Measurements from ENCODE around the gene CBX2.
A peak's percentile ranks its signal among the peaks of the same experiment; 100 is the strongest.
"Not testable (repeated sequence)": the region's sequence is repeated elsewhere in the genome, so short reads cannot be mapped to it uniquely, and the experiment has no call there.

CBX2 gene

GRCh38 chr17:79750650-79751545 lies 27.1 kb upstream of the CBX2 start:
- H3K27me3 Mint-ChIP-seq, result peaks cover 21% of the 10 kb centered on the region
- no peak overlapping the region for H3K4me3 Mint-ChIP-seq
- peaks cover 13% of the 10 kb centered on the region for H3K4me1 Mint-ChIP-seq (ENCODE audit: low read depth)
- no peaks in the 10 kb centered on the region for H3K36me3 Mint-ChIP-seq
- no peaks in the 10 kb centered on the region for H3K9me3 Mint-ChIP-seq (ENCODE audit: low read depth)
- H3K27ac Mint-ChIP-seq, result no peak overlapping the region

DNA sequence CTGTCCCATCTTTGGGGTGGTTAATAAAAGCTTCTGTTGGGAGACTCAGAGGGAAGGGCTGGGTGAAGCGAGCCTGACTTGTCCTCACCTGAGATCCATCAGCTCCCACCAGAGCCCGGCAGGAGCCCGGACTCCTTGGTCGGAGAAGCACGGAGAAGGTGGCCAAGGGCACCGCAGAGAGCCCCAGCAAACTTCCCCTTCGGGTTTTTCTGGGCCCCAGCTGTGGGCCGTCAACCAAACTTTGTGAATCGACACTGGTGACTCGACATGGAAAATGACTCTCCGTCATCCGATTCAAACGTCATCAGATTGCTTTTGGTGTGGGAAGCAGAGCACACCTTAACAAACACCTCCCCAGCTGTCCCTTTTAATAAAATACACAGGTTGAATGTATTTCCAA lies 25.8 kb upstream of the CBX2 start:
- H3K36me3 Mint-ChIP-seq, result no peaks in the 10 kb centered on the region
- H3K9me3 Mint-ChIP-seq (ENCODE audit: low read depth), result no peaks in the 10 kb centered on the region
- no peak overlapping the region for H3K27ac Mint-ChIP-seq
- H3K4me3 Mint-ChIP-seq, result no peak overlapping the region
- H3K27me3 Mint-ChIP-seq, result peaks cover 16% of the 10 kb centered on the region
- peaks cover 6% of the 10 kb centered on the region for H3K4me1 Mint-ChIP-seq (ENCODE audit: low read depth)

GRCh38 chr17:79754370-79754769 lies 23.6 kb upstream of the CBX2 start:
- H3K27me3 Mint-ChIP-seq, result peaks cover 13% of the 10 kb centered on the region
- H3K27ac Mint-ChIP-seq, result peak overlapping the region; percentile 10
- no peaks in the 10 kb centered on the region for H3K9me3 Mint-ChIP-seq (ENCODE audit: low read depth)
- H3K4me3 Mint-ChIP-seq, result no peak overlapping the region
- no peaks in the 10 kb centered on the region for H3K36me3 Mint-ChIP-seq
- H3K4me1 Mint-ChIP-seq (ENCODE audit: low read depth), result no peaks in the 10 kb centered on the region

DNA sequence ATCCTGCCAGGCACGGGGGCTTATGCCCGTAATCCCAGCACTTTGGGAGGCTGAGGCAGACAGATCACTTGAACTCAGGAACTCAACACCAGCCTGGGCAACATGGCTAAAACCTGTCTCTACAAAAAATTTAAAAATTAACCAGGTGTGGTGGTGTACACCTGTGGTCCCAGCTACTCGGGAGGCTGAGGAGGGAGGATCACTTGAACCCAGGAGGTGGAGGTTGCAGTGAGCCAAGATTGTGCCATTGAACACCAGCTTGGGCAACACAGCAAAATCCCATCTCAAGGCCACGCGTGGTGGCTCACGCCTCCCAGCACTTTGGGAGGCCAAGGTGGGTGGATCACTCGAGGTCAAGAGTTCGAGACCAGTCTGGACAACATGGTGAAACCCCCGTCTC lies 23.0 kb upstream of the CBX2 start:
- H3K4me3 Mint-ChIP-seq; H3K36me3 Mint-ChIP-seq; H3K9me3 Mint-ChIP-seq (ENCODE audit: low read depth); H3K4me1 Mint-ChIP-seq (ENCODE audit: low read depth): not testable (repeated sequence)
- peaks cover 10% of the 10 kb centered on the region for H3K27me3 Mint-ChIP-seq
- peak overlapping the region; percentile 10 for H3K27ac Mint-ChIP-seq

- Mint-ChIP-seq H3K36me3 (no peaks in the 10 kb centered on the region), H3K9me3 (ENCODE audit: low read depth) (no peaks in the 10 kb centered on the region), H3K4me1 (ENCODE audit: low read depth) (no peaks in the 10 kb centered on the region), H3K4me3 (no peak overlapping the region), H3K27ac (no peak overlapping the region), H3K27me3 (peaks cover 10% of the 10 kb centered on the region)
Observed at GRCh38 chr17:79755591-79755990, 22.4 kb upstream of the CBX2 start.

GRCh38 chr17:79757140-79757745 lies 20.7 kb upstream of the CBX2 start:
- Mint-ChIP-seq H3K36me3 (no peaks in the 10 kb centered on the region), H3K9me3 (ENCODE audit: low read depth) (no peaks in the 10 kb centered on the region), H3K27me3 (peaks cover 6% of the 10 kb centered on the region), H3K4me1 (ENCODE audit: low read depth) (no peaks in the 10 kb centered on the region), H3K27ac (no peak overlapping the region), H3K4me3 (no peak overlapping the region)

- Mint-ChIP-seq H3K27ac (no peak overlapping the region), H3K36me3 (no peaks in the 10 kb centered on the region), H3K4me3 (no peak overlapping the region), H3K4me1 (ENCODE audit: low read depth) (no peaks in the 10 kb centered on the region), H3K27me3 (peaks cover 6% of the 10 kb centered on the region), H3K9me3 (ENCODE audit: low read depth) (no peaks in the 10 kb centered on the region)
Observed at GRCh38 chr17:79758271-79758670, 19.7 kb upstream of the CBX2 start.

DNA sequence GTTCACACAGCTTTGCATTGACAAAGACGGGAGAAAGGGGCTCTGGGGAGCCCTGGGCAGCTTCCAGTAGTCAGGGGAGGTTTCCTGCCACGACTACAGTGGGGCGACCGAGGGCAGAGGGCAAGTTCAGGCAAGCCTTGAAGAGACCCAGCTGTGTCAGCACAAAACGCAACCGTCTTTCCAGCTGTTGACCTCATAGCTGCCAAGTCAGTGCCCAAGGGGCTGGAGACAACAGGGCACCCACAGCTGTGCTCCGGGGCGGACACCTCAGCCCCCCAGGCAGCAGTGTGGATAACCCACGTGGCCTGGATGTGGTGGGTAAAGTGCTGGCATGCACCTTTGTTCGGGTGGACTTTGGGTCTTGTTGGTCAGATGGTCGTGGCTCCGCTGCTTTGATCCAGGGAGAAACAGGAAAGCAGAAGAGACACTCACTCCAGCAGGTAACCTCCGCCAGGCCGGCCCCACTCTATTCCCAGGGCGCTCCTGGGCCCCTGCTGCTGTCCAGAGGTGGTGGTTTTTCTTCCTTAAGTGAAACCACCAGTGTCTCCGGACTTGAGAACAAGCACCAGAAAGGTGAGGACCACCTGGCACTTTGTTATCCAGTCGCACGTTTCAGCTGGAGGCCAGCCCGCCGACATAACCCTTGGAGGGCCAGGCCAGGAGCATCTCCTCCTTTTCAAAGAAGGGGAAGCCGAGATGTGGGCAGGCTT lies 17.6 kb upstream of the CBX2 start:
- no peak overlapping the region for H3K27ac Mint-ChIP-seq
- H3K27me3 Mint-ChIP-seq, result peaks cover 2% of the 10 kb centered on the region

DNA sequence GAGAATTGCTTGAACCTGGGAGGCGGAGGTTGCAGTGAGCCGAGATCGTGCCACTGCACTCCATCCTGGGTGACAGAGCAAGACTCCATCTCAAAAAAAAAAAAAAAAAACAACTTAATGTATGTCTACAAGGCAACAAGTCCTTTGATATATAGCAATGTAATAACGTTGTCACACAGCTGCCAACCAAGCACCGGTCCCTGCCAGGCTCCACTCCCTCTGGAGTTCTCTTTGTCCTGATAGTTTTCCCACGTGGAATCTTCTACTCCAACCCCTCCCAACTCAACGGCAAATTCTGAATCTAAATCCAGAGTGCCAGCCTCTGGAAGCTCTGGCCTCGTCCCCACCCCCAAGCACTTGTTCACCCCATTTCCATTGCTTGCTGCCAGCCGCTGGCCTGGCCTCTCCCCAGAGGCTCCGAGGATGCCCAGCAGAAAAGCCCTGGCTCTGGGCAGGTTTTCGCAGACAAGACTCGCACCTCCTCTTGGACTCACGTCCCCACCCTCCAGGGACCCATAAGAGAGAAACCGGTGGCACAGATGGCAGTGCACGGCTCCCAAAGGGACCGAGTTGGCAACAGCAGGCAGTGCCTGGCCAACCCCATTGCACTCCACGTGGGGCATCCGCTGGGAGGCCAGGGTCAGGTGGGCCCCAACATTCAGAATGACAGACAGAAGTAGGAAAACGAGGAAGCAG lies 15.9 kb upstream of the CBX2 start:
- H3K4me1 Mint-ChIP-seq (ENCODE audit: low read depth), result no peaks in the 10 kb centered on the region
- no peak overlapping the region for H3K27ac Mint-ChIP-seq
- H3K36me3 Mint-ChIP-seq, result no peaks in the 10 kb centered on the region
- H3K4me3 Mint-ChIP-seq, result no peak overlapping the region
- peaks cover 2% of the 10 kb centered on the region for H3K27me3 Mint-ChIP-seq
- no peaks in the 10 kb centered on the region for H3K9me3 Mint-ChIP-seq (ENCODE audit: low read depth)

More for the DNA sequence above, 17.6 kb upstream of the CBX2 start:
- no peaks in the 10 kb centered on the region for H3K36me3 Mint-ChIP-seq
- no peaks in the 10 kb centered on the region for H3K4me1 Mint-ChIP-seq (ENCODE audit: low read depth)
- H3K9me3 Mint-ChIP-seq (ENCODE audit: low read depth), result no peaks in the 10 kb centered on the region
- H3K4me3 Mint-ChIP-seq, result no peak overlapping the region

DNA sequence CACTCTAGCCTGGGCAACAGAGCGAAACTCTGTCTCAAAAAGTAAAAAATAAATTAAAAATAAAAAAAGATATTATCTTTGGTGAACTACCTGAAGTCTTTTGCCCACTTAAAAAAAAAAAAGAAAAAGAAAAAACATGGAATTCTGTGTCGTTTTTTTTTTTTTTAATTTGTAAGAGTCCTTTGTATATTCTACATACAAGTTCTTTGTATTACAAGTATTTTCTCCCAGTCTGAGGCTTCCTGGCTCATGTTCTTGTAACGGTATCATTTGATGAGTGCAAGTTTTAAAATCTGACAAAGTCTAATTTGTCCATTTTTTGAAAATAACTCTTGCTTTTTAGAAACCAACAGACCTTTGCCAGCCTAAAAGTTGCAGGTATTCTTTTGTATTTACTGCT lies 12.2 kb upstream of the CBX2 start:
- Mint-ChIP-seq H3K4me3 (no peak overlapping the region), H3K9me3 (ENCODE audit: low read depth) (no peaks in the 10 kb centered on the region), H3K27me3 (peaks cover 5% of the 10 kb centered on the region), H3K27ac (no peak overlapping the region), H3K4me1 (ENCODE audit: low read depth) (no peaks in the 10 kb centered on the region), H3K36me3 (no peaks in the 10 kb centered on the region)

GRCh38 chr17:79769570-79770506 lies 8.1 kb upstream of the CBX2 start:
- Mint-ChIP-seq H3K4me3 (no peak overlapping the region), H3K4me1 (ENCODE audit: low read depth) (no peaks in the 10 kb centered on the region), H3K9me3 (ENCODE audit: low read depth) (no peaks in the 10 kb centered on the region), H3K27ac (no peak overlapping the region), H3K36me3 (no peaks in the 10 kb centered on the region), H3K27me3 (peaks cover 18% of the 10 kb centered on the region)

DNA sequence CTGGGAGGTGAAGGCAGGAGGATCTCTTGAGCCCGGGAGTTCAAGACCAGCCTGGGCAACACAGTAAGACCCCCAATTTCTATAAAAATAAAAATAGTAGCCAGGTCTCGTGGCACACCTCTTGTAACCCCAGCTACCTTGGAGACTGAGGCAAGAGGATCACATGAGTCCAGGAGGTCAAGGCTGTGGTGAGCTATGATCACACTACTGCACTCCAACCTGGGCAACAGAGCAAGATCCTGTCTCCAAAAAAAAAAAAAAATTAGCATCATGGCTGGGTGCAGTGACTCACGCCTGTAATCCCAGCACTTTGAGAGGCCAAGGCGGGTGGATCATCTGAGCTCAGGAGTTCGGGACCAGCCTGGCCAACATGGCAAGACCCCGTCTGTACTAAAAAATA lies 6.7 kb upstream of the CBX2 start:
- Mint-ChIP-seq H3K27ac (no peak overlapping the region), H3K36me3 (no peaks in the 10 kb centered on the region), H3K4me1 (ENCODE audit: low read depth) (no peaks in the 10 kb centered on the region), H3K27me3 (peaks cover 27% of the 10 kb centered on the region), H3K4me3 (no peak overlapping the region), H3K9me3 (ENCODE audit: low read depth) (no peaks in the 10 kb centered on the region)

DNA sequence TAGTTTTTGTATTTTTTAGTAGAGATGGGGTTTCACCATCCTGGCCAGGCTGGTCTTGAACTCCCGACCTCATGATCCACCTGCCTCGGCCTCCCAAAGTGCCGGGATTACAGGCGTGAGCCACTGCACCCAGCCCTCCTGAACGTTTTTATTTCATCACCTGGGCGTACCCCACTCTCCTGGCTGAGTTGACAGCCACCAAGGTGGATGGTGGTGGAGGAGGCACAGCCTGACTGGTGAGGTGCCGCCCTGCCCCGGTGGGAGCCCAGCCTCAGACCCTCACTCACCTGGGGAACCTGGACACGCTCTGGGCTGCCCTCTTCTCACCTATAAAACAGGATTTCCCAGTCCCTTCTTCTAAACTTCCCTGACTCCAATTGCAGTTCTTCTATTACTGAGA lies 5.2 kb upstream of the CBX2 start:
- H3K27ac Mint-ChIP-seq; H3K4me1 Mint-ChIP-seq (ENCODE audit: low read depth); H3K9me3 Mint-ChIP-seq (ENCODE audit: low read depth); H3K4me3 Mint-ChIP-seq; H3K36me3 Mint-ChIP-seq: not testable (repeated sequence)
- H3K27me3 Mint-ChIP-seq, result peaks cover 34% of the 10 kb centered on the region

GRCh38 chr17:79774561-79774975 lies 3.4 kb upstream of the CBX2 start:
- Mint-ChIP-seq H3K9me3 (ENCODE audit: low read depth) (no peaks in the 10 kb centered on the region), H3K27ac (no peak overlapping the region), H3K36me3 (no peaks in the 10 kb centered on the region), H3K4me1 (ENCODE audit: low read depth) (peaks cover 15% of the 10 kb centered on the region), H3K27me3 (peaks cover 30% of the 10 kb centered on the region), H3K4me3 (no peak overlapping the region)
